GM12878 (cell line): Measurements from ENCODE around the gene CD34. TPM values are rescaled to one million over a fixed set of nuclear protein-coding genes. Genes with fewer than 3 reads are reported as not detected.
A peak's percentile ranks its signal among the peaks of the same experiment; 100 is the strongest.

Experiments
- ATAC-seq: fragments of 200-7000 bp; cut with Tn5 transposase; 3 replicates; pipeline ENCODE4 v1.9.1; 2020; ENCODE audit warnings: mild to moderate bottlenecking, moderate library complexity
- BruUV-seq: library from RNA; stranded (reverse); fragments of 400-500 nt; replicated peaks from 2 replicates; lab custom pipeline; 2021; lab: Mats Ljungman, UMichigan
- CTCF ChIA-PET: fragments of 300-600 bp; sonication (Branson Sonifier 250); formaldehyde crosslinking; extraction: SDS; loops from one replicate; lab custom pipeline; 2021; ENCODE audit warnings: inconsistent platforms; lab: Yijun Ruan, JAX
- POLR2A ChIA-PET: fragments of 350-600 bp; formaldehyde crosslinking; extraction: SDS; loops from one replicate; lab custom pipeline; 2021; ENCODE audit warnings: inconsistent platforms; lab: Charles Lee
- RAD21 ChIA-PET: fragments of 300-600 bp; sonication (Branson Sonifier 250); formaldehyde crosslinking; loops from one replicate; lab custom pipeline; 2023; ENCODE audit warnings: antibody characterized with exemption; ENCODE audit not compliant: unreplicated experiment; lab: Charles Lee
- SMC1A ChIA-PET: fragments of 300-600 bp; sonication (Branson Sonifier 250); formaldehyde crosslinking; loops from one replicate; lab custom pipeline; 2023; ENCODE audit not compliant: unreplicated experiment, uncharacterized antibody; lab: Charles Lee
- DNase-seq: peaks from one replicate; pipeline ENCODE4 v3.0.0-alpha.2; 2011; ENCODE audit warnings: low read depth, low spot score
- FAIRE-seq: peaks from 3 replicates; lab custom pipeline; 2011; peaks lifted over from hg19 to GRCh38; lab: Jason Lieb, UNC
- H2AFZ ChIP-seq: 2 replicates; pipeline ENCODE4 v1.6.0; 2011; ENCODE audit warnings: low read depth, low read length, control low read depth; ENCODE audit not compliant: control insufficient read depth
- H3K27ac ChIP-seq: 2 replicates; pipeline ENCODE4 v1.5.1; 2011; ENCODE audit warnings: control low read depth; ENCODE audit not compliant: control insufficient read depth, insufficient read depth
- H3K27me3 ChIP-seq, 2 experiments: replicated peaks in 1 of 2; 2 replicates each; pipeline versions ENCODE4 v1.6.0 to v1.6.1; 2011; ENCODE audit warnings: low read length in 1 of 2; ENCODE audit not compliant: control insufficient read depth in 2 of 2, insufficient read depth in 2 of 2
- H3K36me3 ChIP-seq, 2 experiments: 2 replicates each; pipeline ENCODE4 v1.5.1; 2011; ENCODE audit warnings: low read length in 1 of 2; ENCODE audit not compliant: control insufficient read depth in 2 of 2, insufficient read depth in 2 of 2
- H3K4me1 ChIP-seq: 2 replicates; pipeline ENCODE4 v1.6.1; 2011; ENCODE audit warnings: mild to moderate bottlenecking, low read length, moderate library complexity, mixed read lengths; ENCODE audit not compliant: control insufficient read depth, insufficient read depth
- H3K4me2 ChIP-seq: 2 replicates; pipeline ENCODE4 v1.6.0; 2011; ENCODE audit warnings: control low read depth; ENCODE audit not compliant: control insufficient read depth, insufficient read depth
- H3K4me3 ChIP-seq: fragments of 200-600 bp; sonication (generic); 2 replicates; pipeline ENCODE4 v1.5.1; 2016
- H3K79me2 ChIP-seq: 2 replicates; pipeline ENCODE4 v1.6.0; 2011; ENCODE audit warnings: low read length; ENCODE audit not compliant: control insufficient read depth, insufficient read depth
- H3K9ac ChIP-seq: 2 replicates; pipeline ENCODE4 v1.8.0; 2011; ENCODE audit warnings: low read length, control low read depth, mixed read lengths; ENCODE audit not compliant: control insufficient read depth, insufficient read depth
- H3K9me3 ChIP-seq: replicated peaks from 3 replicates; pipeline ENCODE4 v1.5.1; 2011; ENCODE audit warnings: mild to moderate bottlenecking, low read length; ENCODE audit not compliant: control insufficient read depth, insufficient read depth
- H4K20me1 ChIP-seq: 2 replicates; pipeline ENCODE4 v1.6.0; 2011; ENCODE audit not compliant: control insufficient read depth, insufficient read depth
- ASH2L ChIP-seq: fragments of 300-600, 200-600 bp; sonication (generic); IDR thresholded peaks from 2 replicates; pipeline ENCODE4 v1.6.1; 2017; ENCODE audit warnings: low read depth, mild to moderate bottlenecking, borderline replicate concordance
- BHLHE40 ChIP-seq, 2 experiments: fragments of 450-650 bp in 1 of 2; IDR thresholded peaks; 2 replicates each; pipeline ENCODE4 v1.6.1; 2011 to 2017; ENCODE audit warnings: low read depth in 2 of 2, borderline replicate concordance in 1 of 2, improper control_type of control experiment in 1 of 2, low read length in 1 of 2, mild to moderate bottlenecking in 1 of 2
- BMI1 ChIP-seq: fragments of 450-650 bp; IDR thresholded peaks from 2 replicates; pipeline ENCODE4 v1.6.1; 2016; ENCODE audit warnings: mild to moderate bottlenecking, moderate library complexity, borderline replicate concordance
- CBX5 ChIP-seq: sonication (generic); IDR thresholded peaks from 2 replicates; pipeline ENCODE4 v1.6.1; 2016; ENCODE audit warnings: low read depth, moderate library complexity, mild to moderate bottlenecking, inconsistent platforms
- CHD2 ChIP-seq: IDR thresholded peaks from 2 replicates; pipeline ENCODE4 v1.6.1; 2011; ENCODE audit warnings: low read depth, low read length, improper control_type of control experiment, borderline replicate concordance
- DPF2 ChIP-seq: fragments of 450-650 bp; IDR thresholded peaks from 2 replicates; pipeline ENCODE4 v1.6.1; 2017; ENCODE audit warnings: mild to moderate bottlenecking
- EGR1 ChIP-seq, 2 experiments: IDR thresholded peaks; 1 replicate in 1 of 2; 2 replicates in 1 of 2; pipeline ENCODE4 v1.6.1; 2011 to 2012; ENCODE audit warnings: low read depth in 2 of 2, low read length in 2 of 2, borderline replicate concordance in 1 of 2, mild to moderate bottlenecking in 1 of 2, moderate library complexity in 1 of 2
- MEF2A ChIP-seq: IDR thresholded peaks from 2 replicates; pipeline ENCODE4 v1.6.1; 2011; ENCODE audit warnings: low read depth, mild to moderate bottlenecking, low read length, moderate library complexity; ENCODE audit not compliant: insufficient read depth
- POU2F2 ChIP-seq: IDR thresholded peaks from 3 replicates; pipeline ENCODE4 v1.6.1; 2011; ENCODE audit warnings: low read depth, mild to moderate bottlenecking, low read length, borderline replicate concordance
- RFX5 ChIP-seq: IDR thresholded peaks from 2 replicates; pipeline ENCODE4 v1.6.1; 2011; ENCODE audit warnings: low read depth, low read length, improper control_type of control experiment
- SPI1 ChIP-seq: IDR thresholded peaks from 2 replicates; pipeline ENCODE4 v1.6.1; 2011; ENCODE audit warnings: low read depth, mild to moderate bottlenecking, low read length, moderate library complexity, borderline replicate concordance; ENCODE audit not compliant: insufficient read depth
- STAT3 ChIP-seq: IDR thresholded peaks from 2 replicates; pipeline ENCODE4 v1.6.1; 2011; ENCODE audit warnings: low read depth, low read length, improper control_type of control experiment
- SUPT20H ChIP-seq: IDR thresholded peaks from 2 replicates; pipeline ENCODE4 v1.6.1; 2011; ENCODE audit warnings: low read depth, mild to moderate bottlenecking, low read length, moderate library complexity, borderline replicate concordance; ENCODE audit not compliant: control insufficient read depth
- ZNF384 ChIP-seq: IDR thresholded peaks from 2 replicates; pipeline ENCODE4 v1.6.1; 2012; ENCODE audit warnings: low read depth, mild to moderate bottlenecking, low read length, improper control_type of control experiment, borderline replicate concordance
- WGBS: methylation state at CpG from one replicate; pipeline ENCODE4 v1.1.6; 2016; ENCODE audit warnings: low lambda C conversion rate; ENCODE audit not compliant: insufficient replicate concordance, insufficient coverage; ENCODE audit errors: missing lambda C conversion rate; 5-methylcytosine and 5-hydroxymethylcytosine counted together
- in situ Hi-C: fragments of 300-500 bp; cut with MboI; formaldehyde crosslinking; loops from 9 replicates; pipeline ENCODE4 v1.14.3; 2018; ENCODE audit warnings: mixed read lengths
- intact Hi-C: fragments of 100-400 bp; cut with micrococcal nuclease; formaldehyde crosslinking; loops from one replicate; pipeline ENCODE4 v1.14.2; 2022; ENCODE audit not compliant: unreplicated experiment
- polyA plus RNA-seq, 11 experiments: library from polyadenylated mRNA; depleted of rRNA in 4 of 11; unstranded in 6 of 11; stranded (reverse) in 5 of 11; fragments of >200 nt; fragmentation: Nextera tagmentation in 4 of 11; fragmentation: Illumina TruSeq in 1 of 11; extraction: Ambion mirVana in 4 of 11; extraction: Trizol in 1 of 11; gene quantifications; 1 replicate in 1 of 11; 2 replicates in 10 of 11; pipeline versions ENCODE4 v1.2.1 to v1.2.3, GENCODE V29; 2011 to 2016; ENCODE audit warnings: inconsistent platforms in 2 of 11, missing spikeins in 2 of 11, low read depth in 1 of 11
- total RNA-seq, 4 experiments: library from RNA; depleted of rRNA in 3 of 4; stranded (reverse); fragments of >200 nt in 3 of 4; fragmentation: Illumina TruSeq in 1 of 4; extraction: Trizol in 1 of 4; gene quantifications; 2 replicates each; pipeline versions ENCODE4 v1.2.1 to v1.2.3, GENCODE V29; 2013 to 2021
- TF ChIP-seq, protein P1 (sequence below): fragments of 450-650 bp; IDR thresholded peaks from 2 replicates; pipeline ENCODE4 v1.6.1; 2016; ENCODE audit warnings: mild to moderate bottlenecking
- TF ChIP-seq, protein P2 (sequence below): fragments of 450-650 bp; IDR thresholded peaks from 2 replicates; pipeline ENCODE4 v1.6.1; 2017; ENCODE audit warnings: antibody characterized with exemption, mild to moderate bottlenecking, moderate library complexity
- TF ChIP-seq, protein P3 (sequence below): IDR thresholded peaks from 2 replicates; pipeline ENCODE4 v1.6.1; 2012; ENCODE audit warnings: low read length, inconsistent platforms

Gene CD34
- total and polyA plus RNA-seq, 10 of the 15 experiments (the other 5 are each of a cell fraction or from before 2014, with no cell fraction given) = under 0.01 to 0.08 (median 0.02) TPM; not detected in 6

DNA sequence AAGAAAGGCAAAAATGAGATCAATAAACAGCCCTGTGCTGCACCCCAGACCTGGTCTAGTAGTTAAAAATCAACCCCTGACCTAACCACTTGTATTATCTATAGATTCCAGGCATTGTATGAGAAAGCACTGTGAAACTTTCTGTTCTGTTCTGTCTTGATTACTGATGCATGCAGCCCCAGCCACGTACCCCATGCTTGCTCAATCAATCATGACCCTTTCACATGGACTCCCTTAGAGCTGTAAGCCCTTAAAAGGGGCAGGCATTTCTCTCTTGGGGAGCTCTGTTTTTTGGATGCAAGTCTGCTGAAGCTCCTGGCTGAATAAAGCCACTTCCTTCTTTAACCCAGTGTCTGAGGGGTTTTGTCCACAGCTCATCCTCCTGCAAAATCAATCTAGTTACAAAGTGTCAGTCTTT is 24.2 kb upstream of the CD34 start:
- H3K4me3 ChIP-seq = no peak overlapping the region
- ChIA-PET POLR2A (interaction anchor here (0.6 to 1.6 kb wide), 5 partner anchors 28 to 113 kb away, joined by 3 to 7 read pairs (median 4); no protein-coding TSS in a partner anchor), SMC1A (interaction anchor here (0.6 to 1.7 kb wide), 14 partner anchors 10 to 138 kb away, joined by 3 to 9 read pairs (median 5); no protein-coding TSS in a partner anchor), RAD21 (interaction anchor here (0.9 to 1.8 kb wide), 13 partner anchors 9 to 113 kb away, joined by 3 to 13 read pairs (median 4); no protein-coding TSS in a partner anchor), CTCF (interaction anchor here (0.9 to 3.6 kb wide), 13 partner anchors 9 to 113 kb away, joined by 3 to 27 read pairs (median 4); no protein-coding TSS in a partner anchor)
- DNase-seq = peak; percentile 87
- H3K4me2 ChIP-seq = no peak overlapping the region
- H3K27ac ChIP-seq = no peak overlapping the region
- no peak overlapping the region for H3K9ac ChIP-seq
- no peaks in the 10 kb centered on the region for H3K79me2 ChIP-seq
- BruUV-seq = no TSS peak
- in situ Hi-C loops = no loop called here
- no peaks in the 10 kb centered on the region for H4K20me1 ChIP-seq
- peak; percentile 99 for ATAC-seq
- intact Hi-C loops = no loop called here
- peaks cover 5% of the 10 kb centered on the region; the same call in 1 of the 2 replicates for H3K4me1 ChIP-seq
- no peaks in the 10 kb centered on the region for H3K36me3 ChIP-seq
- FAIRE-seq = peak; percentile 97
- 0% methylated on average over 1 of the region's 1 CpG for WGBS
- no peaks in the 10 kb centered on the region; a peak in 1 of 4 replicates for H3K27me3 ChIP-seq
- no peak overlapping the region for H2AFZ ChIP-seq
- peaks cover 9% of the 10 kb centered on the region for H3K9me3 ChIP-seq
- TF ChIP-seq STAT3 (no peak), MEF2A (peak; percentile 16; the same call in 1 of the 2 replicates), DPF2 (peak; percentile 75), SUPT20H (no peak), ZNF384 (no peak), RFX5 (no peak), SPI1 (peak; percentile 48; the same call in 1 of the 2 replicates), BHLHE40 (IDR thresholded peaks at IDR 0.05; ENCODE audit: borderline replicate concordance in 1 of 2, low read depth in 2 of 2, low read length in 1 of 2) (peak in 1 of 2 experiments; percentile 58; a peak in 1 of 4 replicates), BMI1 (peak; percentile 59; the same call in 1 of the 2 replicates), CHD2 (no peak), CBX5 (peak; percentile 98; the same call in 1 of the 2 replicates), POU2F2 (peak; percentile 60; the same call in 1 of the 3 replicates), EGR1 (IDR thresholded peaks at IDR 0.05; ENCODE audit: borderline replicate concordance in 1 of 2, low read depth in 2 of 2, low read length in 2 of 2) (no peak), ASH2L (no peak)
- TF ChIP-seq, protein P1, sequence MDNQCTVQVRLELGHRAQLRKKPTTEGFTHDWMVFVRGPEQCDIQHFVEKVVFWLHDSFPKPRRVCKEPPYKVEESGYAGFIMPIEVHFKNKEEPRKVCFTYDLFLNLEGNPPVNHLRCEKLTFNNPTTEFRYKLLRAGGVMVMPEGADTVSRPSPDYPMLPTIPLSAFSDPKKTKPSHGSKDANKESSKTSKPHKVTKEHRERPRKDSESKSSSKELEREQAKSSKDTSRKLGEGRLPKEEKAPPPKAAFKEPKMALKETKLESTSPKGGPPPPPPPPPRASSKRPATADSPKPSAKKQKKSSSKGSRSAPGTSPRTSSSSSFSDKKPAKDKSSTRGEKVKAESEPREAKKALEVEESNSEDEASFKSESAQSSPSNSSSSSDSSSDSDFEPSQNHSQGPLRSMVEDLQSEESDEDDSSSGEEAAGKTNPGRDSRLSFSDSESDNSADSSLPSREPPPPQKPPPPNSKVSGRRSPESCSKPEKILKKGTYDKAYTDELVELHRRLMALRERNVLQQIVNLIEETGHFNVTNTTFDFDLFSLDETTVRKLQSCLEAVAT = peak; percentile 85
- TF ChIP-seq, protein P2, sequence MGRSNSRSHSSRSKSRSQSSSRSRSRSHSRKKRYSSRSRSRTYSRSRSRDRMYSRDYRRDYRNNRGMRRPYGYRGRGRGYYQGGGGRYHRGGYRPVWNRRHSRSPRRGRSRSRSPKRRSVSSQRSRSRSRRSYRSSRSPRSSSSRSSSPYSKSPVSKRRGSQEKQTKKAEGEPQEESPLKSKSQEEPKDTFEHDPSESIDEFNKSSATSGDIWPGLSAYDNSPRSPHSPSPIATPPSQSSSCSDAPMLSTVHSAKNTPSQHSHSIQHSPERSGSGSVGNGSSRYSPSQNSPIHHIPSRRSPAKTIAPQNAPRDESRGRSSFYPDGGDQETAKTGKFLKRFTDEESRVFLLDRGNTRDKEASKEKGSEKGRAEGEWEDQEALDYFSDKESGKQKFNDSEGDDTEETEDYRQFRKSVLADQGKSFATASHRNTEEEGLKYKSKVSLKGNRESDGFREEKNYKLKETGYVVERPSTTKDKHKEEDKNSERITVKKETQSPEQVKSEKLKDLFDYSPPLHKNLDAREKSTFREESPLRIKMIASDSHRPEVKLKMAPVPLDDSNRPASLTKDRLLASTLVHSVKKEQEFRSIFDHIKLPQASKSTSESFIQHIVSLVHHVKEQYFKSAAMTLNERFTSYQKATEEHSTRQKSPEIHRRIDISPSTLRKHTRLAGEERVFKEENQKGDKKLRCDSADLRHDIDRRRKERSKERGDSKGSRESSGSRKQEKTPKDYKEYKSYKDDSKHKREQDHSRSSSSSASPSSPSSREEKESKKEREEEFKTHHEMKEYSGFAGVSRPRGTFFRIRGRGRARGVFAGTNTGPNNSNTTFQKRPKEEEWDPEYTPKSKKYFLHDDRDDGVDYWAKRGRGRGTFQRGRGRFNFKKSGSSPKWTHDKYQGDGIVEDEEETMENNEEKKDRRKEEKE = no peak
- TF ChIP-seq, protein P3, sequence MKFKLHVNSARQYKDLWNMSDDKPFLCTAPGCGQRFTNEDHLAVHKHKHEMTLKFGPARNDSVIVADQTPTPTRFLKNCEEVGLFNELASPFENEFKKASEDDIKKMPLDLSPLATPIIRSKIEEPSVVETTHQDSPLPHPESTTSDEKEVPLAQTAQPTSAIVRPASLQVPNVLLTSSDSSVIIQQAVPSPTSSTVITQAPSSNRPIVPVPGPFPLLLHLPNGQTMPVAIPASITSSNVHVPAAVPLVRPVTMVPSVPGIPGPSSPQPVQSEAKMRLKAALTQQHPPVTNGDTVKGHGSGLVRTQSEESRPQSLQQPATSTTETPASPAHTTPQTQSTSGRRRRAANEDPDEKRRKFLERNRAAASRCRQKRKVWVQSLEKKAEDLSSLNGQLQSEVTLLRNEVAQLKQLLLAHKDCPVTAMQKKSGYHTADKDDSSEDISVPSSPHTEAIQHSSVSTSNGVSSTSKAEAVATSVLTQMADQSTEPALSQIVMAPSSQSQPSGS = peak; percentile 68
